SK-N-SH treated with all-trans-retinoic acid at 6 μM for 48 hours (cell line): ENCODE results near the gene SLC44A3.

Experiments used
- ATAC-seq: fragments of 200-7000 bp; cut with Tn5 transposase; 3 replicates; pipeline ENCODE4 v1.9.1; 2020; ENCODE audit warnings: mild to moderate bottlenecking, moderate library complexity
- ARNTL ChIP-seq: fragments of 450-650 bp; formaldehyde crosslinking; IDR thresholded peaks from 2 replicates; pipeline ENCODE4 v1.5.0; 2020; ENCODE audit warnings: low read depth, mild to moderate bottlenecking, moderate library complexity, borderline replicate concordance
- BACH2 ChIP-seq: fragments of 250-450 bp; sonication (Bioruptor Pico); IDR thresholded peaks from 2 replicates; pipeline ENCODE4 v1.9.0; 2021; ENCODE audit warnings: mild to moderate bottlenecking, borderline replicate concordance
- CREB5 ChIP-seq: fragments of 250-450 bp; sonication (Bioruptor Pico); IDR thresholded peaks from 2 replicates; pipeline ENCODE4 v1.5.1; 2020; ENCODE audit warnings: low read depth, mild to moderate bottlenecking, moderate library complexity
- CSDC2 ChIP-seq: fragments of 250-450 bp; sonication (Bioruptor Pico); IDR thresholded peaks from 2 replicates; pipeline ENCODE4 v1.5.0; 2020; ENCODE audit warnings: mild to moderate bottlenecking, moderate library complexity
- ESRRG ChIP-seq: fragments of 250-450 bp; sonication (Bioruptor Pico); IDR thresholded peaks from 2 replicates; pipeline ENCODE4 v1.6.1; 2021; ENCODE audit warnings: mild to moderate bottlenecking
- GLIS3 ChIP-seq: fragments of 250-450 bp; sonication (Bioruptor Pico); IDR thresholded peaks from 2 replicates; pipeline ENCODE4 v1.5.0; 2020; ENCODE audit warnings: mild to moderate bottlenecking, moderate library complexity
- OSR1 ChIP-seq: fragments of 250-450 bp; sonication (Bioruptor Pico); IDR thresholded peaks from 2 replicates; pipeline ENCODE4 v1.8.0; 2022; ENCODE audit warnings: moderate library complexity, mild to moderate bottlenecking, inconsistent platforms
- PPARA ChIP-seq: fragments of 250-450 bp; sonication (Bioruptor Pico); IDR thresholded peaks from 2 replicates; pipeline ENCODE4 v1.5.0; 2020; ENCODE audit warnings: mild to moderate bottlenecking, borderline replicate concordance
- RARB ChIP-seq: fragments of 250-450 bp; sonication (Bioruptor Pico); IDR thresholded peaks from 2 replicates; pipeline ENCODE4 v1.8.0; 2021; ENCODE audit warnings: mild to moderate bottlenecking, moderate library complexity
- SNAI2 ChIP-seq: fragments of 250-450 bp; sonication (Bioruptor Pico); IDR thresholded peaks from 2 replicates; pipeline ENCODE4 v1.5.0; 2020; ENCODE audit warnings: mild to moderate bottlenecking, moderate library complexity
- TCF4 ChIP-seq: fragments of 250-450 bp; sonication (Bioruptor Pico); IDR thresholded peaks from 2 replicates; pipeline ENCODE4 v1.8.0; 2021; ENCODE audit warnings: mild to moderate bottlenecking, moderate library complexity, borderline replicate concordance
- TOX ChIP-seq: fragments of 250-450 bp; sonication (Bioruptor Pico); IDR thresholded peaks from 2 replicates; pipeline ENCODE4 v1.8.0; 2021; ENCODE audit warnings: mild to moderate bottlenecking, moderate library complexity, borderline replicate concordance
- ZC3H10 ChIP-seq: fragments of 250-450 bp; sonication (Bioruptor Pico); IDR thresholded peaks from 2 replicates; pipeline ENCODE4 v1.5.1; 2021; ENCODE audit warnings: mild to moderate bottlenecking, moderate library complexity
- ZFP3 ChIP-seq: fragments of 250-450 bp; sonication (Bioruptor Pico); IDR thresholded peaks from 2 replicates; pipeline ENCODE4 v1.5.0; 2020; ENCODE audit warnings: mild to moderate bottlenecking, moderate library complexity
- ZFP30 ChIP-seq: fragments of 450-650 bp; formaldehyde crosslinking; IDR thresholded peaks from 2 replicates; pipeline ENCODE4 v1.5.0; 2022; ENCODE audit warnings: mild to moderate bottlenecking, moderate library complexity
- ZNF565 ChIP-seq: fragments of 450-650 bp; formaldehyde crosslinking; conservative IDR thresholded peaks from 2 replicates; pipeline ENCODE4 v1.5.0; 2020; ENCODE audit warnings: low read depth, mild to moderate bottlenecking, moderate library complexity
- ZNF70 ChIP-seq: fragments of 450-650 bp; formaldehyde crosslinking; IDR thresholded peaks from 2 replicates; pipeline ENCODE4 v1.5.0; 2020; ENCODE audit warnings: mild to moderate bottlenecking, moderate library complexity
- ZNF8 ChIP-seq: fragments of 450-650 bp; formaldehyde crosslinking; IDR thresholded peaks from 2 replicates; pipeline ENCODE4 v1.5.0; 2020; ENCODE audit warnings: mild to moderate bottlenecking, moderate library complexity
- TF ChIP-seq, protein P1 (sequence below): fragments of 250-450 bp; sonication (Bioruptor Pico); IDR thresholded peaks from 2 replicates; pipeline ENCODE4 v1.8.0; 2020; ENCODE audit warnings: mild to moderate bottlenecking, moderate library complexity, borderline replicate concordance
- TF ChIP-seq, protein P2 (sequence below): fragments of 250-450 bp; sonication (Bioruptor Pico); IDR thresholded peaks from 2 replicates; pipeline ENCODE4 v1.8.0; 2021; ENCODE audit warnings: low read depth, mild to moderate bottlenecking, moderate library complexity, borderline replicate concordance
- TF ChIP-seq, protein P3 (sequence below): fragments of 250-450 bp; sonication (Bioruptor Pico); IDR thresholded peaks from 2 replicates; pipeline ENCODE4 v1.5.0; 2020; ENCODE audit warnings: mild to moderate bottlenecking, moderate library complexity

SLC44A3 gene

GRCh38 chr1:94884106-94884505, 63.9 kb downstream of the SLC44A3 start:
- no peak for TF ChIP-seq ZNF8 (CRISPR knock-in tag)
- no peak for TF ChIP-seq CSDC2 (CRISPR knock-in tag)
- TF ChIP-seq ZC3H10 (CRISPR knock-in tag): no peak
- TF ChIP-seq, protein P1, sequence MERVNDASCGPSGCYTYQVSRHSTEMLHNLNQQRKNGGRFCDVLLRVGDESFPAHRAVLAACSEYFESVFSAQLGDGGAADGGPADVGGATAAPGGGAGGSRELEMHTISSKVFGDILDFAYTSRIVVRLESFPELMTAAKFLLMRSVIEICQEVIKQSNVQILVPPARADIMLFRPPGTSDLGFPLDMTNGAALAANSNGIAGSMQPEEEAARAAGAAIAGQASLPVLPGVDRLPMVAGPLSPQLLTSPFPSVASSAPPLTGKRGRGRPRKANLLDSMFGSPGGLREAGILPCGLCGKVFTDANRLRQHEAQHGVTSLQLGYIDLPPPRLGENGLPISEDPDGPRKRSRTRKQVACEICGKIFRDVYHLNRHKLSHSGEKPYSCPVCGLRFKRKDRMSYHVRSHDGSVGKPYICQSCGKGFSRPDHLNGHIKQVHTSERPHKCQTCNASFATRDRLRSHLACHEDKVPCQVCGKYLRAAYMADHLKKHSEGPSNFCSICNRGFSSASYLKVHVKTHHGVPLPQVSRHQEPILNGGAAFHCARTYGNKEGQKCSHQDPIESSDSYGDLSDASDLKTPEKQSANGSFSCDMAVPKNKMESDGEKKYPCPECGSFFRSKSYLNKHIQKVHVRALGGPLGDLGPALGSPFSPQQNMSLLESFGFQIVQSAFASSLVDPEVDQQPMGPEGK (CRISPR knock-in tag): no peak
- no peak for TF ChIP-seq OSR1 (CRISPR knock-in tag)
- TF ChIP-seq ARNTL (CRISPR knock-in tag): no peak
- TF ChIP-seq SNAI2 (CRISPR knock-in tag): 0 out of 2 replicates have a peak, but pooled peaks have one; percentile 31
- TF ChIP-seq TCF4: peak; percentile 74; the same call in 1 of the 2 replicates
- ATAC-seq: peak; percentile 98

- ATAC-seq: peak; percentile 16; the same call in 2 of the 3 replicates
- TF ChIP-seq ESRRG (no peak), ZNF70 (CRISPR knock-in tag) (no peak), ARNTL (CRISPR knock-in tag) (no peak), ZNF8 (CRISPR knock-in tag) (no peak), ZFP30 (CRISPR knock-in tag) (no peak), ZNF565 (CRISPR knock-in tag) (no peak), TOX (no peak), GLIS3 (CRISPR knock-in tag) (no peak), BACH2 (no peak), ZFP3 (no peak)
- TF ChIP-seq, protein P2, sequence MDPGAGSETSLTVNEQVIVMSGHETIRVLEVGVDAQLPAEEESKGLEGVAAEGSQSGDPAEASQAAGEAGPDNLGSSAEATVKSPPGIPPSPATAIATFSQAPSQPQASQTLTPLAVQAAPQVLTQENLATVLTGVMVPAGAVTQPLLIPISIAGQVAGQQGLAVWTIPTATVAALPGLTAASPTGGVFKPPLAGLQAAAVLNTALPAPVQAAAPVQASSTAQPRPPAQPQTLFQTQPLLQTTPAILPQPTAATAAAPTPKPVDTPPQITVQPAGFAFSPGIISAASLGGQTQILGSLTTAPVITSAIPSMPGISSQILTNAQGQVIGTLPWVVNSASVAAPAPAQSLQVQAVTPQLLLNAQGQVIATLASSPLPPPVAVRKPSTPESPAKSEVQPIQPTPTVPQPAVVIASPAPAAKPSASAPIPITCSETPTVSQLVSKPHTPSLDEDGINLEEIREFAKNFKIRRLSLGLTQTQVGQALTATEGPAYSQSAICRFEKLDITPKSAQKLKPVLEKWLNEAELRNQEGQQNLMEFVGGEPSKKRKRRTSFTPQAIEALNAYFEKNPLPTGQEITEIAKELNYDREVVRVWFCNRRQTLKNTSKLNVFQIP (CRISPR knock-in tag): no peak
These were observed 64.3 kb downstream of the SLC44A3 start for GRCh38 chr1:94884507-94884906.

DNA sequence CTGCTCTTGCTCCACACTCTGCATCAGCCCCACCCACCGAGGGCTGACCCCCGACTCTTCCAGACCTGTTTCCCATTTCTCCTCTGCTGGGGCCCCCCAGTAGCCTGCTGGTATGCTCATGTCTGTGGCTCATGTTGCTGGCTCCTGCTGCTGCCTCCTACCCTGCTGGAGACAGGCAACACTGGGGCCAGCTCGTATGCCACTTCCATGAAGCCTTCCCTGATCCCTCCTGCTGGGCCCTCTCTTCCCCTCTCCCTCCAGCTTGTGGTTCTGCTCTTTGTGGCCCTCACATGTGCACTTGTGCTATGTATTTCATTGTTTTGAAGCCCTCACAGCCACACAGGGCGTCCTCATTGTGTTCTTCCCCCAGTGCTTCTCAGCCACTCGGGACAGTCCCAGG, 66.2 kb downstream of the SLC44A3 start:
- no peak for ATAC-seq
- TF ChIP-seq OSR1 (CRISPR knock-in tag) (no peak), TCF4 (no peak), ZNF565 (CRISPR knock-in tag) (no peak), BACH2 (no peak), PPARA (no peak), ZFP30 (CRISPR knock-in tag) (no peak), GLIS3 (CRISPR knock-in tag) (no peak), ZNF70 (CRISPR knock-in tag) (no peak), CSDC2 (CRISPR knock-in tag) (no peak), SNAI2 (CRISPR knock-in tag) (no peak), CREB5 (CRISPR knock-in tag) (no peak)
- TF ChIP-seq, all 23 proteins: peak for 0

DNA sequence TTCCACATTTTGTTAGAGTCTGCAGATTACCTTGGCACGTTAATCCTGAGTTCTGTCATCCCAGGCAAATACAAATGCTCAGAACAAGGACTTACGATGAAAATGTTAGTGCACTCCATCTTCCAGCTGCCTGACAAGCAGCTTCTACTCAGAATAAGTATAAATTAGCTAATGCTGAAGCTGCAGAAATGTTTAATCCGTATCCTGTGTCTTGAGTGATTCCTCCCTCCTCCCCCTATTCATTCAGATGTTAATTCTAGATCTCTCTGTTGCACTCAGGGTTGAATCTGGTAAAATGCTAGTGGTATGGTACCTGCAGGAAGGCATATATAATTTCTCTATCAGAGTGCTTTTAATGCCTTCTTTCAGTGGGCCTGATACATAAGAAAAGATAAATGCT, 66.9 kb downstream of the SLC44A3 start:
- no peak for TF ChIP-seq RARB (CRISPR knock-in tag)
- no peak for TF ChIP-seq CSDC2 (CRISPR knock-in tag)
- TF ChIP-seq, protein P2 (CRISPR knock-in tag): no peak
- no peak for TF ChIP-seq ZFP30 (CRISPR knock-in tag)
- no peak for TF ChIP-seq ZC3H10 (CRISPR knock-in tag)
- TF ChIP-seq TCF4: no peak
- TF ChIP-seq BACH2: no peak
- no peak for TF ChIP-seq ZNF70 (CRISPR knock-in tag)
- TF ChIP-seq PPARA: no peak
- TF ChIP-seq ESRRG: no peak
- ATAC-seq: no peak

GRCh38 chr1:94887603-94888171, 67.5 kb downstream of the SLC44A3 start:
- ATAC-seq: no peak
- TF ChIP-seq CSDC2 (CRISPR knock-in tag): no peak
- TF ChIP-seq, protein P3, sequence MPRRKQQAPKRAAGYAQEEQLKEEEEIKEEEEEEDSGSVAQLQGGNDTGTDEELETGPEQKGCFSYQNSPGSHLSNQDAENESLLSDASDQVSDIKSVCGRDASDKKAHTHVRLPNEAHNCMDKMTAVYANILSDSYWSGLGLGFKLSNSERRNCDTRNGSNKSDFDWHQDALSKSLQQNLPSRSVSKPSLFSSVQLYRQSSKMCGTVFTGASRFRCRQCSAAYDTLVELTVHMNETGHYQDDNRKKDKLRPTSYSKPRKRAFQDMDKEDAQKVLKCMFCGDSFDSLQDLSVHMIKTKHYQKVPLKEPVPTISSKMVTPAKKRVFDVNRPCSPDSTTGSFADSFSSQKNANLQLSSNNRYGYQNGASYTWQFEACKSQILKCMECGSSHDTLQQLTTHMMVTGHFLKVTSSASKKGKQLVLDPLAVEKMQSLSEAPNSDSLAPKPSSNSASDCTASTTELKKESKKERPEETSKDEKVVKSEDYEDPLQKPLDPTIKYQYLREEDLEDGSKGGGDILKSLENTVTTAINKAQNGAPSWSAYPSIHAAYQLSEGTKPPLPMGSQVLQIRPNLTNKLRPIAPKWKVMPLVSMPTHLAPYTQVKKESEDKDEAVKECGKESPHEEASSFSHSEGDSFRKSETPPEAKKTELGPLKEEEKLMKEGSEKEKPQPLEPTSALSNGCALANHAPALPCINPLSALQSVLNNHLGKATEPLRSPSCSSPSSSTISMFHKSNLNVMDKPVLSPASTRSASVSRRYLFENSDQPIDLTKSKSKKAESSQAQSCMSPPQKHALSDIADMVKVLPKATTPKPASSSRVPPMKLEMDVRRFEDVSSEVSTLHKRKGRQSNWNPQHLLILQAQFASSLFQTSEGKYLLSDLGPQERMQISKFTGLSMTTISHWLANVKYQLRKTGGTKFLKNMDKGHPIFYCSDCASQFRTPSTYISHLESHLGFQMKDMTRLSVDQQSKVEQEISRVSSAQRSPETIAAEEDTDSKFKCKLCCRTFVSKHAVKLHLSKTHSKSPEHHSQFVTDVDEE: no peak
- TF ChIP-seq ZNF565 (CRISPR knock-in tag): no peak
- no peak for TF ChIP-seq BACH2
- no peak for TF ChIP-seq ESRRG
